8988T (cell line): ENCODE measurements around the gene VARS1.

Source experiments
- DNase-seq: peaks from one replicate; pipeline ENCODE4 v3.0.0; 2011

The VARS1 gene

GRCh38 chr6:31792761-31793171 is 2.8 kb downstream of the VARS1 start:
- DNase-seq, result peak; percentile 82

GRCh38 chr6:31792090-31792374 is 3.5 kb downstream of the VARS1 start:
- no peak for DNase-seq

- DNase-seq, result peak; percentile 89
Observed at GRCh38 chr6:31791324-31792089, 4.0 kb downstream of the VARS1 start.

- DNase-seq, result no peak
Observed at GRCh38 chr6:31785475-31785874, 10.1 kb downstream of the VARS1 start.

GRCh38 chr6:31784098-31784925 is 11.2 kb downstream of the VARS1 start:
- DNase-seq, result no peak

GRCh38 chr6:31782126-31782855 is 13.3 kb downstream of the VARS1 start:
- DNase-seq, result no peak

GRCh38 chr6:31781244-31782125 is 14.1 kb downstream of the VARS1 start:
- DNase-seq, result no peak

GRCh38 chr6:31780507-31781243 is 14.9 kb downstream of the VARS1 start:
- no peak for DNase-seq

- DNase-seq, result no peak
Observed at GRCh38 chr6:31779908-31780307, 15.6 kb downstream of the VARS1 start.

GRCh38 chr6:31778999-31779885 is 16.3 kb downstream of the VARS1 start:
- DNase-seq, result no peak

- no peak for DNase-seq
Observed at GRCh38 chr6:31778193-31778592, 17.4 kb downstream of the VARS1 start.

- DNase-seq, result no peak
Observed at GRCh38 chr6:31777667-31778050, 17.9 kb downstream of the VARS1 start.

- DNase-seq, result peak; percentile 83
Observed at GRCh38 chr6:31776989-31777666, 18.4 kb downstream of the VARS1 start, which contains the start of gene VWA7. Gene VWA7 (minus strand): TSS chr6:31777328. CDS start chr6:31776779, 549 bp downstream.

- no peak for DNase-seq
Observed at GRCh38 chr6:31776485-31776988, 19.0 kb downstream of the VARS1 start.

GRCh38 chr6:31775633-31776484 is 19.7 kb downstream of the VARS1 start:
- no peak for DNase-seq

- no peak for DNase-seq
Observed at GRCh38 chr6:31775184-31775583, 20.4 kb downstream of the VARS1 start.

GRCh38 chr6:31771992-31772358 is 23.6 kb downstream of the VARS1 start:
- no peak for DNase-seq

- no peak for DNase-seq
Observed at GRCh38 chr6:31770860-31771259, 24.7 kb downstream of the VARS1 start.
